Tibial artery (tissue), 4 donors: Measurements from ENCODE around the gene TCF4.
A peak's percentile ranks its signal among the peaks of the same experiment; 100 is the strongest.

Experiments
- DNase-seq, 2 donors: peaks; one replicate each; pipeline ENCODE4 v3.0.0-alpha.2; 2019
- H3K27ac ChIP-seq, 2 donors: fragments of 200-600 bp; sonication (generic) in 1 of 2; 1 replicate in 1 of 2; 2 replicates in 1 of 2; pipeline ENCODE4 v1.5.1; 2018 to 2019; ENCODE audit warnings: mild to moderate bottlenecking in 1 of 2
- H3K27me3 ChIP-seq, 2 donors: fragments of 200-600 bp; sonication (generic) in 1 of 2; one replicate each; pipeline versions ENCODE4 v1.5.1 to v1.6.0; 2016 to 2019
- H3K36me3 ChIP-seq, 3 donors: fragments of 200-600 bp; sonication (generic) in 2 of 3; one replicate each; pipeline ENCODE4 v1.5.1; 2016 to 2019; ENCODE audit warnings: mild to moderate bottlenecking in 2 of 3
- H3K4me1 ChIP-seq, 4 donors: fragments of 200-600 bp; sonication (generic) in 2 of 4; 1 replicate in 3 of 4; 2 replicates in 1 of 4; pipeline ENCODE4 v1.5.1; 2016 to 2019
- H3K4me3 ChIP-seq, 2 donors: fragments of 200-600 bp; sonication (generic) in 1 of 2; 1 replicate in 1 of 2; 2 replicates in 1 of 2; pipeline ENCODE4 v1.5.1; 2018 to 2019; ENCODE audit warnings: mild to moderate bottlenecking in 2 of 2
- H3K9me3 ChIP-seq, 3 donors: fragments of 200-600 bp; sonication (generic) in 1 of 3; one replicate each; pipeline ENCODE4 v1.5.1; 2016 to 2019
- intact Hi-C: fragments of 100-400 bp; cut with DNase I; formaldehyde crosslinking; loops from one replicate; pipeline ENCODE4 v1.15.0; 2023; ENCODE audit warnings: low total_unique reads
- TF ChIP-seq, protein P1 (sequence below), 2 experiments: fragments of 200-600 bp in 1 of 2; fragments of 450-650 bp in 1 of 2; IDR thresholded peaks; one replicate each; pipeline ENCODE4 v1.5.1; 2017 to 2019; ENCODE audit warnings: antibody characterized with exemption in 2 of 2, mild to moderate bottlenecking in 1 of 2, moderate library complexity in 1 of 2

The TCF4 gene

DNA sequence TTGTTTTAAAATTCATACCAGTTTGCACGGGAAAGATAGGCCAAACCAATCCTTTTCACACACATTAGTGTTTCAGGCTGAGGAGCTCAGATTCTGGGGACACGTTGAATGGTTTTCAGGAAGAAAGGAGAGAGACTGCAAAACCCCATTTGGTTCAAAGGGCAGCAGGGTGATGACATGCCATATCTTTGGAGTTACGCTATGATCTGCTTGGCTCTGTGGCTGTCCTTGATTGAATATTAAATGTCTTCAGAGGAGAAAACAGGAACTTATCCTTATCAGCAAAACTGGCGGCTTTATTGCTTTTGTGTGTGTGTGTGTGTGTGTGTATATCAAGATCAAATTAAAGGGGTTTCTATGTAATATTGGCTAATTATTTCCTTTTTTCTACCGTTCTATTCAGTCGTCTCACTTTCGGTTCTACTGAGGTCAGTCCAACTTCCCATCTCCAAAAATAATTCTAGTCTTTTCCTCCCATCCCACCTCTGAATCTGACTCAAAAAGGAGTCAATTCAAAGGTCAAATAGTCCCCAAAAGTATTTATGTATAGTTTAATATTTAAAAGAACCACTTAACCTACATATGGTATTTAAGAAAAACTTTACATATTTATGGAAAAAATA lies 335.8 kb downstream of the TCF4 start:
- H3K9me3 ChIP-seq: no peaks in the 10 kb centered on the region
- no peak for DNase-seq
- no peaks in the 10 kb centered on the region for H3K27me3 ChIP-seq
- no peak overlapping the region for H3K4me3 ChIP-seq
- H3K36me3 ChIP-seq: peaks cover 14 to 31% (median 15%) of the 10 kb centered on the region in 3 donors
- intact Hi-C loops: no loop called here
- H3K27ac ChIP-seq: peak overlapping the region; percentile 39 to 42
- TF ChIP-seq, protein P1, sequence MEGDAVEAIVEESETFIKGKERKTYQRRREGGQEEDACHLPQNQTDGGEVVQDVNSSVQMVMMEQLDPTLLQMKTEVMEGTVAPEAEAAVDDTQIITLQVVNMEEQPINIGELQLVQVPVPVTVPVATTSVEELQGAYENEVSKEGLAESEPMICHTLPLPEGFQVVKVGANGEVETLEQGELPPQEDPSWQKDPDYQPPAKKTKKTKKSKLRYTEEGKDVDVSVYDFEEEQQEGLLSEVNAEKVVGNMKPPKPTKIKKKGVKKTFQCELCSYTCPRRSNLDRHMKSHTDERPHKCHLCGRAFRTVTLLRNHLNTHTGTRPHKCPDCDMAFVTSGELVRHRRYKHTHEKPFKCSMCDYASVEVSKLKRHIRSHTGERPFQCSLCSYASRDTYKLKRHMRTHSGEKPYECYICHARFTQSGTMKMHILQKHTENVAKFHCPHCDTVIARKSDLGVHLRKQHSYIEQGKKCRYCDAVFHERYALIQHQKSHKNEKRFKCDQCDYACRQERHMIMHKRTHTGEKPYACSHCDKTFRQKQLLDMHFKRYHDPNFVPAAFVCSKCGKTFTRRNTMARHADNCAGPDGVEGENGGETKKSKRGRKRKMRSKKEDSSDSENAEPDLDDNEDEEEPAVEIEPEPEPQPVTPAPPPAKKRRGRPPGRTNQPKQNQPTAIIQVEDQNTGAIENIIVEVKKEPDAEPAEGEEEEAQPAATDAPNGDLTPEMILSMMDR (IDR thresholded peaks at IDR 0.05): no peak
- peaks cover 0 to 39% (median 7%) of the 10 kb centered on the region in 4 donors for H3K4me1 ChIP-seq

DNA sequence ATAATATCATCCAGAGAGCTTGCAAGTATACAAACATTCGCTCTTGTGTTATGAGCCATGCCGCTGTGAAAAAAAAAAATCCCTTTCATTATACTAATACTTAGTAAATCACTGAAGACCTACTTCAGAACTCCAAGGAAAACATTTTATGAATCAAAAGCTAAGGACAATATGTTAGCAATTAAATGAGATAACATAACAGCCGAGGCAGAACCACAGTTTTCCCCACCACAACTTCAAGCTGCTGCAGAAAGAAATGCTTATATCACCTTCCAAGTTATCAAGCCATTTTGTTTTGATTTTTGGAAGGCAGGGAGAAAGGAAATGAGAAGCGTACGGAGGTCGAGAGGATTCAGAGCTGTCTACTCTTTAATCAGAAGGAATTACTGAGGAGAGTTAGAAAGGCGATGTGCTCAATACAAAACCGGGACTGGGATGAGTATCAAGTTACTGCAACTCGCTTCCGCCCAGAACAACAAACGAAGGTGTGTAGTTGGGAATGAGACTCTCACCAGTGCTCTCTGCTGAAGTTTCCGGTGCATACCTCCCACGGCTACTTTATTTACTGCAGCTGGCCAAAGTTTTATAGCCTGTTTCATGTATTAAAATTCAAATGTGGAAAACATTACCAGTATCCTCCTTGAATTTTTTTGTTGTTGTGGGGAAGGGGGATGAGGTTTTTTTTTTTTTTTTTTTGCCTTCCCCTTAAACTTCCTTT lies 336.6 kb downstream of the TCF4 start:
- Histone ChIP-seq H3K4me1 (peaks cover 0 to 46% (median 9%) of the 10 kb centered on the region in 4 donors), H3K36me3 (peaks cover 7 to 25% (median 8%) of the 10 kb centered on the region in 3 donors), H3K27me3 (no peaks in the 10 kb centered on the region), H3K9me3 (no peaks in the 10 kb centered on the region), H3K27ac (peak overlapping the region in 1 of 2 donors; percentile 42), H3K4me3 (no peak overlapping the region)
- TF ChIP-seq, protein P1 (IDR thresholded peaks at IDR 0.05): no peak
- intact Hi-C loops: no loop called here
- no peak for DNase-seq

DNA sequence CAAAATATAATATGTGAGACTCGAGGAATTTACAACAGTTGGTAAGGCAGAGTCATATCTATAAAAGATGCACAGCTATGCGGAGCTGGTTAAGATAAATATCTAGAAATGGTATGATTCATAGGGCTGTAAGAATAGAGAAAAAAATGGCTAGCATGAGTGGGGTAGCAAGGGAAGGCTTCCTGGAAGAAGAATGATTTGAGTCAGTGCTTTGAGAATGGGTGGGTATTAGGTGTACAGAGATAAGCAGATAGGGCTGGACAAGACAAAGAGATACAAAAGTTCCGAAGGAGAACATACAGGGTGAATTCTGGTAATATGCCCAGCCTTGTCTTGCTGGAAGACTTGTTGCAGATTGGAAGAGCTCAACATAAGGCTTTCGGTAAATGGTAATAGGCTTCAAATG lies 337.2 kb downstream of the TCF4 start:
- no peak overlapping the region for H3K4me3 ChIP-seq
- TF ChIP-seq, protein P1 (IDR thresholded peaks at IDR 0.05): no peak
- no peaks in the 10 kb centered on the region for H3K9me3 ChIP-seq
- peaks cover 0 to 52% (median 10%) of the 10 kb centered on the region in 4 donors for H3K4me1 ChIP-seq
- intact Hi-C loops: no loop called here
- H3K36me3 ChIP-seq: peaks cover 5 to 19% (median 8%) of the 10 kb centered on the region in 3 donors
- no peak overlapping the region for H3K27ac ChIP-seq
- H3K27me3 ChIP-seq: no peaks in the 10 kb centered on the region
- no peak for DNase-seq

DNA sequence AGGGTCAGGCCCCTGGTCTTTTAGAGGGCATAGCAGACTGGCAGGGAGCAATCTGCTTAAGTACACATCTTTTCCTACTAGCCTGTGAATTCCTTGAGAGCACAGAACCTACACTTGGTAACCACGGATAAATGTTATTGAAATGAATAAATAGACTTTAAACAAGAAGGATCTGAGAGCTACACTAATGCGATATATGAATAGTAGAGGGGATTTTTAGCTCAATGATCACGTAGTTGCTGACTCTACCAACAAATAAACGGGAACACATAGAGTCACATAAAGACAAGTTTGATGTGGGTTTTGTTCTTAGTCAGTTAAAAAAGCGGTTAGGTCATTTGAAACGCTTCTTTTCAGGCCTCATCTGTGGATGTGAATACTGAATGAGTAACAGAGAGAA lies 338.4 kb downstream of the TCF4 start:
- TF ChIP-seq, protein P1 (IDR thresholded peaks at IDR 0.05): no peak
- peaks cover 5 to 9% (median 7%) of the 10 kb centered on the region in 3 donors for H3K36me3 ChIP-seq
- DNase-seq: no peak
- intact Hi-C loops: no loop called here
- peaks cover 0 to 64% (median 16%) of the 10 kb centered on the region in 4 donors for H3K4me1 ChIP-seq
- no peaks in the 10 kb centered on the region for H3K27me3 ChIP-seq
- no peak overlapping the region for H3K4me3 ChIP-seq
- no peak overlapping the region for H3K27ac ChIP-seq
- no peaks in the 10 kb centered on the region for H3K9me3 ChIP-seq

DNA sequence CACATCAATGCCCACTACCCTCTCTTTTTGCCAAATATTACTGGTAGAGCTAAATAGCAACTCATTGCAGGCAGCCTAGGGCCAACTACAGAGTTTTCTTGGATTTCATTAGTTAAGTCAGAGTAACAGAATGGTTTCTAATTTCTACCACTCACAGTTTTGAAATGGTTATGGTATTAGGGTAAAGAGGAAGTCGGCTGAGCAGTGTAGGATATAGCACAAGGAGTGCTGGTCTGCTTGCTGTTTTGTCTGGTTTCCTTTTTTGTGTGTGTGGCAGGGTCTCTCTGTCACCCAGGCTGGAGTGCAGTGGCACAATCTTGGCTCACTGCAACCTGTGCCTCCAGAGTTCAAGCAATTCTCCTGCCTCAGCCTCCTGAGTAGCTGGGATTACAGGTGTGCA lies 339.5 kb downstream of the TCF4 start:
- no peak for DNase-seq
- Histone ChIP-seq H3K27me3 (no peaks in the 10 kb centered on the region), H3K4me3 (no peak overlapping the region), H3K36me3 (no peaks in the 10 kb centered on the region), H3K4me1 (peaks cover 0 to 70% (median 23%) of the 10 kb centered on the region in 4 donors), H3K9me3 (no peaks in the 10 kb centered on the region), H3K27ac (no peak overlapping the region)
- intact Hi-C loops: no loop called here
- TF ChIP-seq, protein P1 (IDR thresholded peaks at IDR 0.05): no peak
